ENCODE results near the gene RALB. TPM values are rescaled to one million over a fixed set of nuclear protein-coding genes. Genes with fewer than 3 reads are reported as not detected.
A peak's percentile ranks its signal among the peaks of the same experiment; 100 is the strongest.

The RALB gene
- total and polyA plus RNA-seq, 2 of the 4 experiments (the other 2 are of a cell fraction): 53.6 to 54.7 TPM

DNA sequence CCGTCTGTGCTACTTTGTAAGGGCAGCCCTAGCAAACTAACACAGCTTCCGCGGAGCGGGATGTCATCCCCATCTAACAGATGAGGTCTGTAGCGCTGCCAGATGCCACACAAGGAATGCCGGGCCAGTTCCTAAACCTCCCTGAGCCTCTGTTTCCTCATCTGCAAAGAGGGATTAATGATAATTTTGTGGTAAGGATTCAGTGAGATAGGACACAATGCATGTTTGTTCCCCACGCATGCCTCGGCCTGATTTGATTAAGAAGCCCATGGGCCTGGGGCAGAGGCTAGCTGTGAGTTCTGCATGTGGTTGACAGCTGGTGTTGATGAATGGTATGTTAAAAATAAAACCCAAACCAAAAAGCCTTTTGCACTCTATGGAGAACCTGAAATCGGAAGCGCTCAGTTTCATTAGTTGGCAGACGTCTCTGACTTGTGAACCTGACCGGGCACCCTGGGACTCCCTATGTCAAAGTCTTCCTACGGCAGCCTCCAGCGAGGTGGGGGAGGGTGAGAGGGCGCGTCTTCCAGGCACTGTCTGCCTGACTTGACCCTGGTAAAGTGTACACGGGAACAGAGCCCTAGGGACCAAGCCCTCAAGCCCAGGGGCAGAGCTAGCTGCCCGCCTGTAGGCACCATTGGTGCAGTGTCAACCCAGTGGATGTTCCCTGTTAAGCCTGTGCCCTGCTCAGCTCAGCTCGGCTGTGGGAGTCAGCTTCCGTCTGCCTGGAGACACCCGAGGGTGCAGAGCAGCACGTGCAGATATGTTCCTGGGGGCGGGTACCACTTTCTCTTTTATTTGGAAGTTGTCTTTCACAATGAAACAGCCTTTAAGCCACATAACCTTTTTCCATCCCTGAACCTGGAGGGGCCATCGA is 78.5 kb downstream of the RALB start:
- DNase-seq (no peak), ATAC-seq (ENCODE audit: low read depth) (no peak)
- Histone ChIP-seq H4K20me1 (ENCODE audit: insufficient read depth, low read length) (no peaks in the 10 kb centered on the region), H2AK5ac (ENCODE audit: low read depth, low read length) (no peak overlapping the region), H3K4me2 (ENCODE audit: low read depth, low read length) (no peak overlapping the region), H3K9ac (ENCODE audit: low read depth, low read length) (no peak overlapping the region), H3K56ac (ENCODE audit: extremely low read depth, insufficient read depth, low read length) (no peak overlapping the region), H4K5ac (ENCODE audit: low read depth, low read length) (no peak overlapping the region), H2BK5ac (ENCODE audit: low read depth, low read length, poor library complexity, severe bottlenecking) (no peak overlapping the region), H2BK120ac (ENCODE audit: low read depth, low read length) (no peak overlapping the region), H3K27ac (ENCODE audit: insufficient read depth, low read length) (no peak overlapping the region), H4K91ac (ENCODE audit: insufficient read depth, low read depth, low read length) (no peak overlapping the region), H3K23ac (ENCODE audit: low read depth, low read length) (no peak overlapping the region), H3K18ac (ENCODE audit: low read depth, low read length) (no peak overlapping the region), H2AK9ac (replicated peaks; ENCODE audit: low read depth, low read length, poor library complexity) (peak overlapping the region; percentile 30), H3K4ac (ENCODE audit: low read depth, low read length) (no peak overlapping the region), H4K8ac (ENCODE audit: low read depth in 2 of 2, low read length in 2 of 2) (no peak overlapping the region), H3K27me3 (ENCODE audit: control insufficient read depth, insufficient read depth, low read length) (peaks cover 74% of the 10 kb centered on the region), H3K9me1 (ENCODE audit: insufficient read depth, low read length) (no peaks in the 10 kb centered on the region), H3K79me1 (ENCODE audit: low read depth in 1 of 2, low read length in 2 of 2) (no peaks in the 10 kb centered on the region), H2BK20ac (ENCODE audit: low read depth, low read length) (no peak overlapping the region), H3K14ac (replicated peaks; ENCODE audit: low read depth, low read length) (no peak overlapping the region), H2AFZ (replicated peaks; ENCODE audit: low read length, poor library complexity) (no peak overlapping the region), H3K4me1 (ENCODE audit: control insufficient read depth, insufficient read depth, low read length) (peaks cover 1% of the 10 kb centered on the region; the same call in 1 of the 2 replicates), H3K36me3 (ENCODE audit: control insufficient read depth, insufficient read depth, low read length) (no peaks in the 10 kb centered on the region), H2BK15ac (ENCODE audit: low read depth, low read length) (no peak overlapping the region), H3K9me3 (ENCODE audit: control insufficient read depth, insufficient read depth, low read length) (peaks cover 2% of the 10 kb centered on the region; the same call in 1 of the 2 replicates), H3K4me3 (ENCODE audit: insufficient read depth, low read depth, low read length) (no peak overlapping the region)
- 64% methylated on average over 5 of the region's 24 CpGs; no CpG with 5 or more reads in 1 of the 2 experiments for WGBS, 2 experiments (ENCODE audit: extremely low coverage in 2 of 2, insufficient read length in 1 of 2)
- in situ Hi-C loops (cut with MboI; ENCODE audit: low sequenced_read_pairs): loop anchor here (25.0 kb wide), 1 partner anchor 481 kb away; no protein-coding TSS in a partner anchor
- TF ChIP-seq, protein P1, sequence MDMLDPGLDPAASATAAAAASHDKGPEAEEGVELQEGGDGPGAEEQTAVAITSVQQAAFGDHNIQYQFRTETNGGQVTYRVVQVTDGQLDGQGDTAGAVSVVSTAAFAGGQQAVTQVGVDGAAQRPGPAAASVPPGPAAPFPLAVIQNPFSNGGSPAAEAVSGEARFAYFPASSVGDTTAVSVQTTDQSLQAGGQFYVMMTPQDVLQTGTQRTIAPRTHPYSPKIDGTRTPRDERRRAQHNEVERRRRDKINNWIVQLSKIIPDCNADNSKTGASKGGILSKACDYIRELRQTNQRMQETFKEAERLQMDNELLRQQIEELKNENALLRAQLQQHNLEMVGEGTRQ (IDR thresholded peaks at IDR 0.05; ENCODE audit: low read depth, low read length): no peak
- no peak for TF ChIP-seq RFX5 (IDR thresholded peaks at IDR 0.05; ENCODE audit: low read depth, low read length)
- TF ChIP-seq CTCF (conservative IDR thresholded peaks at IDR 0.05; ENCODE audit: low read depth, low read length): no peak
- no peak for TF ChIP-seq RCOR1 (IDR thresholded peaks at IDR 0.05; ENCODE audit: insufficient replicate concordance, low read length)
- TF ChIP-seq, protein P2, sequence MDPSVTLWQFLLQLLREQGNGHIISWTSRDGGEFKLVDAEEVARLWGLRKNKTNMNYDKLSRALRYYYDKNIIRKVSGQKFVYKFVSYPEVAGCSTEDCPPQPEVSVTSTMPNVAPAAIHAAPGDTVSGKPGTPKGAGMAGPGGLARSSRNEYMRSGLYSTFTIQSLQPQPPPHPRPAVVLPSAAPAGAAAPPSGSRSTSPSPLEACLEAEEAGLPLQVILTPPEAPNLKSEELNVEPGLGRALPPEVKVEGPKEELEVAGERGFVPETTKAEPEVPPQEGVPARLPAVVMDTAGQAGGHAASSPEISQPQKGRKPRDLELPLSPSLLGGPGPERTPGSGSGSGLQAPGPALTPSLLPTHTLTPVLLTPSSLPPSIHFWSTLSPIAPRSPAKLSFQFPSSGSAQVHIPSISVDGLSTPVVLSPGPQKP (IDR thresholded peaks at IDR 0.05; ENCODE audit: borderline replicate concordance, low read depth, low read length): no peak
- no peak for TF ChIP-seq CEBPB (IDR thresholded peaks at IDR 0.05; ENCODE audit: low read depth, low read length)
- TF ChIP-seq SMC3 (IDR thresholded peaks at IDR 0.05; ENCODE audit: low read depth, low read length): no peak
- TF ChIP-seq POLR2A (IDR thresholded peaks at IDR 0.05; ENCODE audit: low read depth, low read length): no peak
- no peak for TF ChIP-seq MAZ (IDR thresholded peaks at IDR 0.05; ENCODE audit: borderline replicate concordance, low read depth, low read length)
- intact Hi-C loops (cut with micrococcal nuclease): no loop called here
- no TSS peak for BruUV-seq (replicated peaks)
- POLR2A ChIA-PET (ENCODE audit: unreplicated experiment): no interaction called here
- dilution Hi-C loops (cut with HindIII; ENCODE audit: low sequenced_read_pairs, unreplicated experiment): no loop called here
- CTCF ChIA-PET: interaction anchor here (1.0 kb wide), 1 partner anchor 12 kb away, joined by 5 read pairs; no protein-coding TSS in a partner anchor
